Nephron progenitor cell (in vitro differentiated cells): ENCODE data around the gene PRKG1.

Source experiments
- DNase-seq: peaks from one replicate; pipeline ENCODE4 v3.0.0; 2021
- H3K27ac Mint-ChIP-seq: 2 replicates; pipeline ENCODE4 v1.8.0; 2021; ENCODE audit warnings: mild to moderate bottlenecking, moderate library complexity, mixed read lengths
- H3K27me3 Mint-ChIP-seq: 2 replicates; pipeline ENCODE4 v1.8.0; 2021; ENCODE audit warnings: mild to moderate bottlenecking, low read depth, mixed read lengths; ENCODE audit not compliant: poor library complexity
- H3K36me3 Mint-ChIP-seq: 2 replicates; pipeline ENCODE4 v1.8.0; 2021; ENCODE audit warnings: low read depth, mixed read lengths
- H3K4me1 Mint-ChIP-seq: 2 replicates; pipeline ENCODE4 v1.8.0; 2021; ENCODE audit warnings: mixed read lengths
- H3K4me3 Mint-ChIP-seq: 2 replicates; pipeline ENCODE4 v1.8.0; 2021; ENCODE audit warnings: mild to moderate bottlenecking, moderate library complexity, mixed read lengths
- H3K9me3 Mint-ChIP-seq: 2 replicates; pipeline ENCODE4 v1.8.0; 2021; ENCODE audit warnings: mild to moderate bottlenecking, moderate library complexity, mixed read lengths
- TF ChIP-seq, protein P1 (sequence below): fragments of 200-600 bp; sonication (generic); IDR thresholded peaks from 2 replicates; pipeline ENCODE4 v1.5.0; 2021; ENCODE audit warnings: antibody characterized with exemption

The PRKG1 gene

DNA sequence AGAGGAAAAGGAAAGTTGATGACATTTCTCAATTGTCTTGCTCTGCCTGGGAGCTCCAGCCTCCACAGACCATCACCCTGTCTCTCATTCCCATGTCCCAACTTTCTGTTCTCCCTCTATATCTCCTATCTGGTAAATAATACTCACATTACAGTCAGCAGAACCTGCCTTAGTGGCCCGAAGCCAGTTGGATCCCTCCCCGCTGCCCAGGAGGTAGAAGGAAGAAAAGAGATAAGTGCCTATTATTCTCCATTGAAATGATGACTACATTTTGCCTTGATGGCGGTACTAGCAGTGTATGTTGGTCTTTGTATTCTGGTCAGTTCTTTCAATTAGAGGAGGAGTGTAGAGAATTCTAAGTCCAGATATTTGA lies 533.2 kb downstream of the PRKG1 start:
- Mint-ChIP-seq H3K27ac (no peak overlapping the region), H3K36me3 (no peaks in the 10 kb centered on the region), H3K4me1 (no peaks in the 10 kb centered on the region), H3K9me3 (peaks cover 8% of the 10 kb centered on the region), H3K4me3 (no peak overlapping the region), H3K27me3 (peaks cover 6% of the 10 kb centered on the region)
- no peak for DNase-seq
- TF ChIP-seq, protein P1, sequence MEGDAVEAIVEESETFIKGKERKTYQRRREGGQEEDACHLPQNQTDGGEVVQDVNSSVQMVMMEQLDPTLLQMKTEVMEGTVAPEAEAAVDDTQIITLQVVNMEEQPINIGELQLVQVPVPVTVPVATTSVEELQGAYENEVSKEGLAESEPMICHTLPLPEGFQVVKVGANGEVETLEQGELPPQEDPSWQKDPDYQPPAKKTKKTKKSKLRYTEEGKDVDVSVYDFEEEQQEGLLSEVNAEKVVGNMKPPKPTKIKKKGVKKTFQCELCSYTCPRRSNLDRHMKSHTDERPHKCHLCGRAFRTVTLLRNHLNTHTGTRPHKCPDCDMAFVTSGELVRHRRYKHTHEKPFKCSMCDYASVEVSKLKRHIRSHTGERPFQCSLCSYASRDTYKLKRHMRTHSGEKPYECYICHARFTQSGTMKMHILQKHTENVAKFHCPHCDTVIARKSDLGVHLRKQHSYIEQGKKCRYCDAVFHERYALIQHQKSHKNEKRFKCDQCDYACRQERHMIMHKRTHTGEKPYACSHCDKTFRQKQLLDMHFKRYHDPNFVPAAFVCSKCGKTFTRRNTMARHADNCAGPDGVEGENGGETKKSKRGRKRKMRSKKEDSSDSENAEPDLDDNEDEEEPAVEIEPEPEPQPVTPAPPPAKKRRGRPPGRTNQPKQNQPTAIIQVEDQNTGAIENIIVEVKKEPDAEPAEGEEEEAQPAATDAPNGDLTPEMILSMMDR: no peak

DNA sequence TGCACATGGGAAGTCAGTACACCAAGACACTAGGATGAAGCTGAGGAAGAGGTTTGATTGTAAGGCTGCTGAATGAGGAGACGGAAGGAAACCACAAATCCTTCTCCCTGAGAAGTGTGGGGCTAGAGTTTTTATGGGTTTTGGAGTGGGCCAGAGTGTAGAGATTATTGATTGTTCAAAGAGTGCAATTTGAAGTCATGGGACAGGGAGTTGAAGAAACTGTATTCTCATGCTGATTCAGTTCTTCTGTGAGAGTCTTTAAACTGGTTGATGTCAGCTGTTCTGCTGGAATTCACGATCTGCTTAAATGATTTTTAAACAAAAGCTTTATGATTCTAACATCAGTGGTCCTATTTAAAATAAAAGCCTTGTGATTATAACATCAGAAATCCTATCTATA lies 533.9 kb downstream of the PRKG1 start:
- peaks cover 6% of the 10 kb centered on the region for H3K27me3 Mint-ChIP-seq
- no peak overlapping the region for H3K4me3 Mint-ChIP-seq
- no peaks in the 10 kb centered on the region for H3K36me3 Mint-ChIP-seq
- no peak overlapping the region for H3K27ac Mint-ChIP-seq
- DNase-seq: no peak
- no peaks in the 10 kb centered on the region for H3K4me1 Mint-ChIP-seq
- H3K9me3 Mint-ChIP-seq: peaks cover 8% of the 10 kb centered on the region
- TF ChIP-seq, protein P1: no peak

DNA sequence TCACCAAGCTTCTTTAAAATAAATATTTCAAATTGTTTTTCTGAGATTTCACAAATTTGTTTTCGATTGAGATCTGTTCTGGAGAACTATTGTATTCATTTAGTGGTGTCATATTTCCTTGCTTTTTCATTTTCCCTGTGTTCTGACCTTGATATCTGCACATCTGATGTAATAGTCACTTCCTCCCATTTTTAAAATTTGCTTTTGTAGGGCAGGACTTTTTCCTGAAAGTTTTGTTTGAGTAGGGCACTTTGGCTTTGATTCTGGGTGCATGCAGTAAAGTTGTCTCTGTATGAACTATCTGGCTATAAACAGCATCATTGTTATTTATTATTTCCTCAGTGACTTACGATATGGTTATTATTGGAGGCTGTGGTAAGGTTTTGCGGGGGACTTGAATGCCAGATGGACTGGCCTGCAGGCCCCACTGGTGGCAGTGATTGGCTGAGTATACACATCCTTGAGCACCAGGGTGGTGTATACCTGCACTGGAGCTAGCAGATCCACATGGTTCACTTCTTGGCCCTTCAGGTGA lies 541.5 kb downstream of the PRKG1 start:
- DNase-seq: no peak
- H3K36me3 Mint-ChIP-seq: no peaks in the 10 kb centered on the region
- peaks cover 3% of the 10 kb centered on the region for H3K27me3 Mint-ChIP-seq
- TF ChIP-seq, protein P1: no peak
- H3K4me3 Mint-ChIP-seq: no peak overlapping the region
- no peaks in the 10 kb centered on the region for H3K4me1 Mint-ChIP-seq
- peaks cover 26% of the 10 kb centered on the region for H3K9me3 Mint-ChIP-seq
- H3K27ac Mint-ChIP-seq: no peak overlapping the region

GRCh38 chr10:51617576-51618235 lies 543.4 kb downstream of the PRKG1 start:
- no peak overlapping the region for H3K4me3 Mint-ChIP-seq
- H3K36me3 Mint-ChIP-seq: no peaks in the 10 kb centered on the region
- DNase-seq: no peak
- H3K27ac Mint-ChIP-seq: no peak overlapping the region
- TF ChIP-seq, protein P1: no peak
- no peaks in the 10 kb centered on the region for H3K4me1 Mint-ChIP-seq
- peaks cover 3% of the 10 kb centered on the region for H3K27me3 Mint-ChIP-seq
- H3K9me3 Mint-ChIP-seq: peaks cover 18% of the 10 kb centered on the region

GRCh38 chr10:51619365-51619764 lies 545.1 kb downstream of the PRKG1 start:
- DNase-seq: no peak
- no peak overlapping the region for H3K27ac Mint-ChIP-seq
- H3K4me3 Mint-ChIP-seq: no peak overlapping the region
- no peaks in the 10 kb centered on the region for H3K36me3 Mint-ChIP-seq
- H3K9me3 Mint-ChIP-seq: peaks cover 12% of the 10 kb centered on the region
- TF ChIP-seq, protein P1: no peak
- H3K27me3 Mint-ChIP-seq: peaks cover 3% of the 10 kb centered on the region
- no peaks in the 10 kb centered on the region for H3K4me1 Mint-ChIP-seq

GRCh38 chr10:51620131-51620530 lies 545.8 kb downstream of the PRKG1 start:
- Mint-ChIP-seq H3K4me3 (no peak overlapping the region), H3K36me3 (no peaks in the 10 kb centered on the region), H3K27ac (no peak overlapping the region), H3K9me3 (peaks cover 8% of the 10 kb centered on the region), H3K4me1 (no peaks in the 10 kb centered on the region), H3K27me3 (peaks cover 3% of the 10 kb centered on the region)
- DNase-seq: no peak
- TF ChIP-seq, protein P1: no peak
